A673 (cell line): Measurements from ENCODE around the gene SMURF1.

Experiments
- EZH2 ChIP-seq: fragments of 200-600 bp; sonication (generic); IDR thresholded peaks from 2 replicates; pipeline ENCODE4 v1.6.1; 2017; ENCODE audit warnings: borderline replicate concordance, low read depth, mild to moderate bottlenecking, mixed read lengths, antibody characterized with exemption, low read length; ENCODE audit not compliant: poor library complexity, severe bottlenecking
- TF ChIP-seq, protein P1 (sequence below): fragments of 300-800, 200-600 bp; sonication (generic); conservative IDR thresholded peaks from 2 replicates; pipeline ENCODE4 v1.5.1; 2017; ENCODE audit warnings: low read depth, mild to moderate bottlenecking, antibody characterized with exemption, low read length, moderate library complexity, mixed read lengths

DNA sequence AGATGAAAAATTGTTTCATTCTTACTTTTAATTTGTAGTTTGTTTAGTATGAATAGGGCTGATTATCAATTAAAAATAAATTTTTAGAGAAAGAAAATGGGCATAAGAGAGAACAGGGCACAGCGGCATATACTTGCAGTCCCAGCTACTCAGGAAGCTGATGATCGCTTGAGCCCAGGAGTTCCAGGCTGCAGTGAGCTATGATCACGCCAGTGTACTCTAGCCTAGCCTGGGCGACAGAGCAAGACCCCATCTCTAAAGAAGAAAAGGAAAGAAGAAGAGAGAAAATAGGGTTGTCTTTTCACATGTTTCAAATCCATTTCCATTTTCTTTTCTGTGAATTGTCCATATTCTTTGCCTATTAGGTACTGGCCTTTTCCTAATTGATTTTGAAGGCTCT is 8.0 kb downstream of the SMURF1 start:
- TF ChIP-seq, protein P1, sequence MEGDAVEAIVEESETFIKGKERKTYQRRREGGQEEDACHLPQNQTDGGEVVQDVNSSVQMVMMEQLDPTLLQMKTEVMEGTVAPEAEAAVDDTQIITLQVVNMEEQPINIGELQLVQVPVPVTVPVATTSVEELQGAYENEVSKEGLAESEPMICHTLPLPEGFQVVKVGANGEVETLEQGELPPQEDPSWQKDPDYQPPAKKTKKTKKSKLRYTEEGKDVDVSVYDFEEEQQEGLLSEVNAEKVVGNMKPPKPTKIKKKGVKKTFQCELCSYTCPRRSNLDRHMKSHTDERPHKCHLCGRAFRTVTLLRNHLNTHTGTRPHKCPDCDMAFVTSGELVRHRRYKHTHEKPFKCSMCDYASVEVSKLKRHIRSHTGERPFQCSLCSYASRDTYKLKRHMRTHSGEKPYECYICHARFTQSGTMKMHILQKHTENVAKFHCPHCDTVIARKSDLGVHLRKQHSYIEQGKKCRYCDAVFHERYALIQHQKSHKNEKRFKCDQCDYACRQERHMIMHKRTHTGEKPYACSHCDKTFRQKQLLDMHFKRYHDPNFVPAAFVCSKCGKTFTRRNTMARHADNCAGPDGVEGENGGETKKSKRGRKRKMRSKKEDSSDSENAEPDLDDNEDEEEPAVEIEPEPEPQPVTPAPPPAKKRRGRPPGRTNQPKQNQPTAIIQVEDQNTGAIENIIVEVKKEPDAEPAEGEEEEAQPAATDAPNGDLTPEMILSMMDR = no peak
- no peak for TF ChIP-seq EZH2
